Tibial nerve (tissue), 4 donors: ENCODE measurements around the gene KCNA2. TPM values are rescaled to one million over a fixed set of nuclear protein-coding genes. Genes with fewer than 3 reads are reported as not detected.

Experiments used
- DNase-seq, 2 donors: peaks; one replicate each; pipeline ENCODE4 v3.0.0-alpha.2; 2019; ENCODE audit warnings: low spot score in 2 of 2
- H3K27ac ChIP-seq, 4 donors: fragments of 200-600 bp; sonication (generic) in 3 of 4; one replicate each; pipeline ENCODE4 v1.5.1; 2017 to 2019; ENCODE audit warnings: mild to moderate bottlenecking in 1 of 4
- H3K27me3 ChIP-seq, 2 donors: fragments of 200-600 bp; sonication (generic) in 1 of 2; one replicate each; pipeline versions ENCODE4 v1.5.1 to v1.6.0; 2017 to 2019
- H3K36me3 ChIP-seq, 3 donors: fragments of 200-600 bp; sonication (generic); one replicate each; pipeline ENCODE4 v1.5.1; 2018 to 2019
- H3K4me1 ChIP-seq, 4 donors: fragments of 200-600 bp; sonication (generic) in 3 of 4; one replicate each; pipeline ENCODE4 v1.5.1; 2017 to 2019
- H3K4me3 ChIP-seq, 4 donors: fragments of 200-600 bp; sonication (generic) in 3 of 4; one replicate each; pipeline ENCODE4 v1.5.1; 2017 to 2019; ENCODE audit warnings: mild to moderate bottlenecking in 1 of 4, moderate library complexity in 1 of 4
- H3K9me3 ChIP-seq, 4 donors: fragments of 200-600 bp; sonication (generic) in 3 of 4; one replicate each; pipeline ENCODE4 v1.5.1; 2017 to 2019
- EP300 ChIP-seq, 2 donors: sonication (generic); formaldehyde crosslinking; IDR thresholded peaks; one replicate each; pipeline ENCODE4 v1.6.1; 2017; ENCODE audit warnings: antibody characterized with exemption in 2 of 2, mild to moderate bottlenecking in 1 of 2
- POLR2A ChIP-seq, 2 donors: fragments of 450-650 bp; IDR thresholded peaks; one replicate each; pipeline ENCODE4 v1.6.1; 2017; ENCODE audit warnings: antibody characterized with exemption in 2 of 2, mild to moderate bottlenecking in 2 of 2, moderate library complexity in 2 of 2
- WGBS, 2 donors: methylation state at CpG; one replicate each; pipeline ENCODE4 v1.1.5; 2018; 5-methylcytosine and 5-hydroxymethylcytosine counted together
- total RNA-seq, 4 donors: library from RNA; depleted of rRNA; stranded (reverse); fragments of >200 nt; gene quantifications; one replicate each; pipeline ENCODE4 v1.1.0, GENCODE V29; 2016
- TF ChIP-seq, protein P1 (sequence below), 5 experiments: fragments of 200-600 bp in 3 of 5; fragments of 450-650 bp in 2 of 5; sonication (generic) in 3 of 5; IDR thresholded peaks; one replicate each; pipeline ENCODE4 v1.5.1; 2016 to 2019; ENCODE audit warnings: antibody characterized with exemption in 5 of 5, mild to moderate bottlenecking in 3 of 5, moderate library complexity in 2 of 5

KCNA2 gene
- total RNA-seq, 4 donors from 2014 or later, result 10.2 to 22.0 (median 16.5) TPM

DNA sequence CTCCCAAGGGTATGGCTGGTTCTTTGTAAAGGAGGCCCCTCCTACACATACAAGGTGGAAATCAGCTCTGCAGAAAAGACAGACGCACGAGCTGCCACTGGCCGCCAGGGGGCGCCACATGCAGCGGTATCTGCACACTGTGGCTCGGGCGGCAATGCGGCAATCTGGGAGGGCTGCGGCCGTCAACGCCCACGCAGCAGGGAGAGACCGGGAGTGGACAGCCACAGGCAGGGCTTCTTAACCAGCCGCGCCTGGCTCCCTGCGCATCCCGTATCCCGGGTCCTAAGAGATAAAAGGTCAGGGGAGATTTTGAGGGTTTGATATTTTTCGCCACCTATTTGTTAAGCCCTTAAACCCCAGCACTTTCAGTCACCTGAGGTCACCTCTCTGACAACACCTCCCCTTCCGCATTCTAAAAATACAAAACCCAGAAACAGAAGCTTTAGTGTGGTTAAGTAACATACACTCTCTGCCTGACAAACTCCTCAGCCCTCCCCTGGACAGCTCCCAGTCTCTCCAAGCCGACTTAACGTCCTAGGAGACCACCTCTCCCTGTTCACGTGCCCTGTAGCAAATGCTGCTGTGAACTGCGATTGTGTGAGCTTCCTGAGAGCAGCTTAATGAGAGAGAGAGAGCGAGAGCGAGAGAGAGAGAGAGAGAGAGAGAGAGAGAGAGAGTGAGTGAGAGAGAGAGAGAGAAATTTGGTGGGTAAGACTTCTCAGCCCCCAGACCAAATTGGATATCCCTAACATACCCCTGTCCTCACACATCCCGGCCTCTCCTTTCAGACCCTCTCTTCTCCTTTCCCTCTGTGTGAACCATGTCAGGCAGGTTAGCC is 13.5 kb upstream of the KCNA2 start:
- peaks cover 0 to 13% (median 4%) of the 10 kb centered on the region in 4 donors for H3K4me1 ChIP-seq
- no peaks in the 10 kb centered on the region for H3K36me3 ChIP-seq
- H3K27ac ChIP-seq, result peak overlapping the region in 1 of 4 donors; percentile 67
- H3K4me3 ChIP-seq, result peak overlapping the region in 2 of 4 donors; percentile 3 to 40
- H3K9me3 ChIP-seq, result no peaks in the 10 kb centered on the region
- DNase-seq, result peak; percentile 69 to 70
- peaks cover 0 to 20% of the 10 kb centered on the region in 2 donors for H3K27me3 ChIP-seq
- TF ChIP-seq, protein P1, sequence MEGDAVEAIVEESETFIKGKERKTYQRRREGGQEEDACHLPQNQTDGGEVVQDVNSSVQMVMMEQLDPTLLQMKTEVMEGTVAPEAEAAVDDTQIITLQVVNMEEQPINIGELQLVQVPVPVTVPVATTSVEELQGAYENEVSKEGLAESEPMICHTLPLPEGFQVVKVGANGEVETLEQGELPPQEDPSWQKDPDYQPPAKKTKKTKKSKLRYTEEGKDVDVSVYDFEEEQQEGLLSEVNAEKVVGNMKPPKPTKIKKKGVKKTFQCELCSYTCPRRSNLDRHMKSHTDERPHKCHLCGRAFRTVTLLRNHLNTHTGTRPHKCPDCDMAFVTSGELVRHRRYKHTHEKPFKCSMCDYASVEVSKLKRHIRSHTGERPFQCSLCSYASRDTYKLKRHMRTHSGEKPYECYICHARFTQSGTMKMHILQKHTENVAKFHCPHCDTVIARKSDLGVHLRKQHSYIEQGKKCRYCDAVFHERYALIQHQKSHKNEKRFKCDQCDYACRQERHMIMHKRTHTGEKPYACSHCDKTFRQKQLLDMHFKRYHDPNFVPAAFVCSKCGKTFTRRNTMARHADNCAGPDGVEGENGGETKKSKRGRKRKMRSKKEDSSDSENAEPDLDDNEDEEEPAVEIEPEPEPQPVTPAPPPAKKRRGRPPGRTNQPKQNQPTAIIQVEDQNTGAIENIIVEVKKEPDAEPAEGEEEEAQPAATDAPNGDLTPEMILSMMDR (IDR thresholded peaks at IDR 0.05), result peak; percentile 80 to 93 (median 92)
- no peak for TF ChIP-seq POLR2A (IDR thresholded peaks at IDR 0.05)
- 5 to 8% methylated on average over 27 of the region's 27 CpGs for WGBS, 2 donors

DNA sequence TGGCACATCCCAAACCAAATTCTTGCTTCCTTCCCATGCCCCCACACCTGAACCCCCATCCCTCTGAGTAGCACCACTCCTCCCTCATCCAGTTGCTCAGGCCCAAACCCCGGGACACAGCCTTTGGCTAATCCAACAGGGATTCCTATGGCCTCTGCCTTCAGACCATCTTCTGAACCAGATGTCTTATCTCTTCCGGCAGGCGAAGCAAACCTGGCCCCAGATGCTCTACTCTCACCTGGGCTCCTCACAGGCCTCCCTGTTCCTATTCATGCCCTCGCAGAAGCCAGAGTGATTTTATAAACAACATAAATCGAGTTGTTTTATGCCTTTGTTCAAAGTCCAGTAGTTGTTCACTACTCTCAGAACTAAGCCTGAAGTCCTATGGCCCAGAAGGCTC is 12.5 kb upstream of the KCNA2 start:
- DNase-seq, result no peak
- peaks cover 0 to 20% of the 10 kb centered on the region in 2 donors for H3K27me3 ChIP-seq
- TF ChIP-seq POLR2A (IDR thresholded peaks at IDR 0.05), result no peak
- TF ChIP-seq, protein P1 (IDR thresholded peaks at IDR 0.05), result no peak
- TF ChIP-seq EP300 (IDR thresholded peaks at IDR 0.05), result no peak

DNA sequence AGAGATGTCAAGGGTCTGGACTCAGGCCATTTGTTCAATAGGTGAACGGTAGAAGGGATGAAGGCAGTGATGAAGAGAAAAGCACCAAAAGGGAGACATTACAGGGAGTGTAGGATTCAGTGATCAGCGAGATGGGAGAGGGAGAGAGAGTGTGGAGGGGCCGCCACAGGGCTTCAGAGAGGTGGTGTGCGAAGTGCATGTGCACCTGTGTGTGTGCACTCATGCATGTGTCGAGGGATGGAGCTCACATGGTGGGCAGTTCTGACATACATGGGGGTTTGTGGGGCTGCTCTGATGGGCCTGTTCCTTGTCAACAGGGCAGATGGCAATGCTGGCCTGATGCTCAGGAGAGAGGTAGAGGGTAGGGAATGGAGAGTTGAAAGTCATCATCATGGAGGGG is 11.4 kb upstream of the KCNA2 start:
- no peak for DNase-seq
- Histone ChIP-seq H3K36me3 (no peaks in the 10 kb centered on the region), H3K27ac (no peak overlapping the region), H3K4me1 (peaks cover 0 to 13% (median 4%) of the 10 kb centered on the region in 4 donors), H3K4me3 (no peak overlapping the region), H3K9me3 (no peaks in the 10 kb centered on the region), H3K27me3 (peaks cover 0 to 20% of the 10 kb centered on the region in 2 donors)
- TF ChIP-seq, protein P1 (IDR thresholded peaks at IDR 0.05), result no peak
- TF ChIP-seq POLR2A (IDR thresholded peaks at IDR 0.05), result no peak
- no peak for TF ChIP-seq EP300 (IDR thresholded peaks at IDR 0.05)
- WGBS, 2 donors, result 83 to 85% methylated on average over 5 of the region's 5 CpGs

More for the DNA sequence above, 12.5 kb upstream of the KCNA2 start:
- Histone ChIP-seq H3K36me3 (no peaks in the 10 kb centered on the region), H3K4me3 (no peak overlapping the region), H3K4me1 (peaks cover 0 to 13% (median 4%) of the 10 kb centered on the region in 4 donors), H3K9me3 (no peaks in the 10 kb centered on the region), H3K27ac (no peak overlapping the region)
- WGBS, 2 donors, result 65 to 74% methylated on average over 5 of the region's 5 CpGs

DNA sequence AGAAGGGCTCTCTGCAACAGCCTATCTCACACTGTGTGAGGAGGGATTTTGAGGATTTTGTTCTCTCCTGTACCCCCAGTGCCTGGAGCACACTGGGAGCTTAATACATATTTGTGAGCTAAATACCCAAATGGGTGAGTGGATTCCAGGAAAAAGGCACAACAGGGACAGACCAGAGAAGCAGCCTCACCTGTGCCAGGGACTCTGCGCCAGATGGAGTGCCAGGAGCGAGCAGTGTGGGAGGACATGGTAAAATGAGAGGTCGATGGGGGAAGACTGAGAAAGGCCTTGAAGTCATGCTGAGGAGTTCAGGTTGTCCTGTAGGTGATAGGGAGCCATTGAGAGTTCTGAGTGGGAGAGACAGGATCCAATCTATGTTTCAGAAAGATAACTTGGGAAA is 11.0 kb upstream of the KCNA2 start:
- no peak for DNase-seq
- TF ChIP-seq, protein P1 (IDR thresholded peaks at IDR 0.05), result no peak
- TF ChIP-seq POLR2A (IDR thresholded peaks at IDR 0.05) (no peak), EP300 (IDR thresholded peaks at IDR 0.05) (no peak)

DNA sequence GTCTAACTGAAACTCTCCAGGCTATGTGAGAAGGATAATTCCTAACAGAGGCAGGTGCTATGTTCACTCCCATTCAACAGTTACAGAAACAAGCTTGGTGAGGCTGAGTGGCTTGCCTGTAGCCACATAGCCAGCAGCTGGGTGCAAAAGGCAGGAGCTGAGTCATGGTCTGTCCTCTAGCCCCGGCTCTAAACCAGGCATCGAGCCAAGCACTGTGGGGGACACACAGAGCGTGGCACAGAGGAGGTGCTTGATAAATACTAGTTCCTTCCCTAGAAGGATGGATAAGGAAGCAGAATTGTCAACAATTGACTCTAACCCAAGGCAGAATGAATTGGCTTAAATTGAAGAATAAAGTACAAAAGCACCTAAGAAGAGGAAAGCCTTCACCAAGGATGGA is 10.4 kb upstream of the KCNA2 start:
- Histone ChIP-seq H3K36me3 (no peaks in the 10 kb centered on the region), H3K9me3 (no peaks in the 10 kb centered on the region), H3K27ac (no peak overlapping the region), H3K4me3 (no peak overlapping the region), H3K27me3 (peaks cover 0 to 20% of the 10 kb centered on the region in 2 donors), H3K4me1 (peaks cover 0 to 13% (median 4%) of the 10 kb centered on the region in 4 donors)
- TF ChIP-seq EP300 (IDR thresholded peaks at IDR 0.05), result no peak
- TF ChIP-seq, protein P1 (IDR thresholded peaks at IDR 0.05), result no peak
- TF ChIP-seq POLR2A (IDR thresholded peaks at IDR 0.05), result no peak
- 17 to 32% methylated on average over 3 of the region's 3 CpGs for WGBS, 2 donors
- DNase-seq, result no peak

More for the DNA sequence above, 11.0 kb upstream of the KCNA2 start:
- no peak overlapping the region for H3K4me3 ChIP-seq
- H3K4me1 ChIP-seq, result peaks cover 0 to 13% (median 4%) of the 10 kb centered on the region in 4 donors
- no peaks in the 10 kb centered on the region for H3K9me3 ChIP-seq
- H3K27me3 ChIP-seq, result peaks cover 0 to 20% of the 10 kb centered on the region in 2 donors
- WGBS, 2 donors, result 78 to 81% methylated on average over 3 of the region's 3 CpGs
- H3K27ac ChIP-seq, result no peak overlapping the region
- H3K36me3 ChIP-seq, result no peaks in the 10 kb centered on the region
